GM10266 (cell line): ENCODE measurements around the gene ZNF219.

Experiments used
- DNase-seq: peaks from one replicate; pipeline ENCODE4 v3.0.0; 2012; ENCODE audit errors: extremely low spot score
- TF ChIP-seq, protein P1 (sequence below): IDR thresholded peaks from 2 replicates; pipeline ENCODE4 v1.5.1; 2012; ENCODE audit warnings: mild to moderate bottlenecking, low read depth; ENCODE audit not compliant: control insufficient read depth, insufficient read depth; ENCODE audit errors: missing control alignments

ZNF219 gene

DNA sequence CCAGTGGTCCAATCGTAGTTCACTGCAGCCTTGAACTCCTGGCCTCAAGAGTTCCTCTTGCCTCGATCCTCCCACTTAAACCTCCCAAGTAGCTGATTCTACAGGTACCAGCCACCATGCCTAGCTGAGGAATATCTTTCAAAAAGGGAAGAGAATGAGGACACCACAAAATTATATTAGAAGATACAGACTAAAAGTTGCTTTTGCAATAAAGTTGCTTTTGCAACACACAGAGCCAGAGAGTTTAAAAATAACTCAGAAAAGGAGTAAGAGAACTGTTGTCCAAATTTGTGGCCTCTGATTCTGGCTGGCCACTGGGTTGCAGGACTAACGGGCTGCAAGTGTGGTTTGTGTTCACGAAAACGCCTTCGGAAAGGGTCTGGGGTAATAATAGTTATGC is 22.2 kb upstream of the ZNF219 start:
- DNase-seq: no peak
- TF ChIP-seq, protein P1, sequence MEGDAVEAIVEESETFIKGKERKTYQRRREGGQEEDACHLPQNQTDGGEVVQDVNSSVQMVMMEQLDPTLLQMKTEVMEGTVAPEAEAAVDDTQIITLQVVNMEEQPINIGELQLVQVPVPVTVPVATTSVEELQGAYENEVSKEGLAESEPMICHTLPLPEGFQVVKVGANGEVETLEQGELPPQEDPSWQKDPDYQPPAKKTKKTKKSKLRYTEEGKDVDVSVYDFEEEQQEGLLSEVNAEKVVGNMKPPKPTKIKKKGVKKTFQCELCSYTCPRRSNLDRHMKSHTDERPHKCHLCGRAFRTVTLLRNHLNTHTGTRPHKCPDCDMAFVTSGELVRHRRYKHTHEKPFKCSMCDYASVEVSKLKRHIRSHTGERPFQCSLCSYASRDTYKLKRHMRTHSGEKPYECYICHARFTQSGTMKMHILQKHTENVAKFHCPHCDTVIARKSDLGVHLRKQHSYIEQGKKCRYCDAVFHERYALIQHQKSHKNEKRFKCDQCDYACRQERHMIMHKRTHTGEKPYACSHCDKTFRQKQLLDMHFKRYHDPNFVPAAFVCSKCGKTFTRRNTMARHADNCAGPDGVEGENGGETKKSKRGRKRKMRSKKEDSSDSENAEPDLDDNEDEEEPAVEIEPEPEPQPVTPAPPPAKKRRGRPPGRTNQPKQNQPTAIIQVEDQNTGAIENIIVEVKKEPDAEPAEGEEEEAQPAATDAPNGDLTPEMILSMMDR: no peak

- DNase-seq: no peak
- TF ChIP-seq, protein P1: no peak
Observed at GRCh38 chr14:21118933-21119332, 20.5 kb upstream of the ZNF219 start.

DNA sequence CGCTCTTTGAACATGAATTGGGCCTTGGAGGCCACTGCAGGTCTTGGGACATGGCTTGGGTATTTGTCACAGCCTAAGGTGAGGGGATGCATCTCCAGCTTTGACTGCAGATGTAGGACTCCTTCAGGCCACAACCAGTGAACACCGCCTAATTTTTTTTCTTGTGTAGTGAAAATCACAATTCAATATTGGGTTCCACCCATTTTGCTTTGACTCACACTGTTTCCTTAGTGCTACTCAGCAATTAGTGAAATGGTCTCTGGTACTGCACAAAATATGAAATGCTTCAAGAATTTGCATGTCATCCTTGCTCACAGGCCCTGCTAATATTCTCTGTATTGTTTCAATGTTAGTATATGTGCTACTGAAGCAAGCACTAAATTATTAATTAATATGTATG is 14.9 kb upstream of the ZNF219 start:
- TF ChIP-seq, protein P1: no peak
- no peak for DNase-seq

DNA sequence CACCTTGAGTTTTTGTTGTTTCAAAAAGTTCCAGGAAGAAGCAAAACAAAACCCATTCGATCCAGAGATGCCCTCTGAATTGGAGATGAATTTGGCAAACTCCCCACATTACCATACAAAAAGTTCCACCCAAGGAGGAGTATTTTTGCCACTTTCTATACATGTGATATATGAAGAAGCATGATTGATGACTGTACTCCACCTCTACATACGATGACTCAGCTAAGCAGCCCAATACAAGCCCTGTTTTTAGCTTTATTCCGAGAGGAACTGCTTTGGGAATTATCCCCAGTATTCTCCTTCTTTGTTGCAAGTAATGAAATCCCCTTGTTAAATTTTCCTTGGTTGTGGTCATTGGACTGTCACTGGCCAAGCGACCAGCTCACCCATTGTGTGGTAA is 13.8 kb upstream of the ZNF219 start:
- TF ChIP-seq, protein P1: no peak

DNA sequence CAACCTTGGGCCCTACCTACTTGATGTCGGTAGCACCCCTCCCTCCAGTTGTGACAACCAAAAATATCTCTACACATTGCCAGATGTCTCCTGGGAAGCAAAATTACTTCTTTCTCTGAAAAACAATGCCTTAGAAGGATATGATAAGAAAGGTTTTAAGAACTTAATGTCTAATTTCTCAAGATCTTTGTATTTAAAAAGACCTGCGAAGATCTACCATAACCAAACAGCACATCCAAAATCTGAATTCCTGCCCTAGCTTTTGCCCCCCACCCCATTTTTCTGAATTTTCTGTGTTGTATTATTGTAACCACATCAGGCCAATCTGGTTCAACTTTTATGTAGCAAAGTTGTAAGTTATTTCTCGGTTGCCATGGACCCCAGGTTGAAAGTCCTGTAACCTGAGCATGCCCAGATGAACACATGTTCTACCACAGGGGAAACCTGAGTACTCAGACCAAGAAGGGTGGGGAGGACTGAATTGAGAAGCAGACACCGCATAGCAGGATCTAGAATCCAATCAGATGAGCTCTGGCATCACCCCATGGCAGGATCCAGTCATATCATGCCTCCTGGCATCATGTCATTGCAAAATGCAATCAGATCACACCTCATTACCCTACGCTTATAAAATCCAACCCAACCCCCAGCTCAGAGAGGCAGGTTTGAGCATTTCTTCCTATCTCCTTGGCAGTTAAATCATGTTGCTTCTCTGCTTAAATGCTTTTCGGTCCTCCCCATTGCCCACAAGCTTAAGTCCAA is 11.1 kb upstream of the ZNF219 start:
- peak; percentile 42 for DNase-seq
- TF ChIP-seq, protein P1: no peak

More for the DNA sequence above, 13.8 kb upstream of the ZNF219 start:
- no peak for DNase-seq

- TF ChIP-seq, protein P1: no peak
- peak; percentile 20 for DNase-seq
Observed at GRCh38 chr14:21108791-21109190, 10.3 kb upstream of the ZNF219 start.

- DNase-seq: no peak
Observed at GRCh38 chr14:21107283-21107800, 8.9 kb upstream of the ZNF219 start.

More at GRCh38 chr14:21107283-21107800, 8.9 kb upstream of the ZNF219 start:
- TF ChIP-seq, protein P1: peak; percentile 4
